GM18909 (cell line): ENCODE results near the gene SAMD10.

ENCODE experiments used
- ATAC-seq: cut with Tn5 transposase; IDR thresholded peaks from one replicate; pipeline ENCODE4 v1.9.1; 2021; ENCODE audit warnings: mild to moderate bottlenecking; ENCODE audit not compliant: unreplicated experiment, poor library complexity

Gene SAMD10

GRCh38 chr20:63957690-63958441 is 21.6 kb downstream of the SAMD10 start:
- ATAC-seq: no peak

DNA sequence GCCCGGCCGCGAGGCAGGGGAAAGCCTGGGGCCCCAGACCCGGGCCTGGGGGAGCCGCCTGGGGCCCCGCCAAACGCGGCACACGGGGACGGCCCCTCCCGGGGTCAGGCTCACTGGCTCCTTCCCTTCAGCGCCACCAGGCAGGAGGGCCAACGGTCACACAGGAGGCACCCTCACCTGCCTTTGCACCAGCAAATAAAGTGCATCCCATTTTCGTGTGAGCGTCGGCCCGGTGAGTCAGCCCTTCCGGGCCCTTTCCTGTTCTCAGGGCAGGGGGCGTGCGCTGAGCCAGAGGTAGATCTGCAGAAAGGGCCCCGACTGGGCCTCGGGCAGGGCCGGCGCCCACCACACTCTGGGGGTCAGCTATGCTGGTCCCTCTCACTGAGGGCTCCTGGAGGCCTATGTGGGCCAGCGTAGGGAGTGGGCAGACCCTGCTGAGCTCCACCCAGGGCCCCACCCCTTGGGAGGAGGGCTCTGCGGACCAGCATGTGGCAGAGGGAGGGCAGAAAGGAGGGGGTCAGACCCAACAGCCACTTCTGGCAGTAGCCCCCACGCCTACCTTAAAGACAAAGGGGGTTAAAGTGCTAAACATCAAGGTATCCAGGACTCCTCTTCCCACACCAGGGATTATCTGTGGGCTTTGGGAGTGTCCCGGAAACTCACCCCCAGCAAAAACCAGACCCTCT is 22.3 kb downstream of the SAMD10 start:
- ATAC-seq: peak; percentile 19

DNA sequence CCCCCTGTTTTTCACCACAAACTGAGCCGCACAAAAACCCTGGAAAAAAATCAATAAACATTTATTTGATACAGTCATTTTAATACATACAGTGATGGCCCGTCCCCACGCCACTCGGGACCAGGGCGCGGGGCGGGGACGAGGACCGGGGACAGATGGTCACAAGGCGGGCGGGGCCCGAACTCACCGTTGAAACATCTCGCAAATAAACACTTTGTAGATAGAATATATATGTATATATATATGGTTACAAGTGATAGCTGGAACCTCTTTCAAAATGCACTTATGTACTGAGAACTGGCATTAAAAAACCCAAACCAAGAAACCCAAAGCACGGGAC is 22.8 kb downstream of the SAMD10 start:
- no peak for ATAC-seq

DNA sequence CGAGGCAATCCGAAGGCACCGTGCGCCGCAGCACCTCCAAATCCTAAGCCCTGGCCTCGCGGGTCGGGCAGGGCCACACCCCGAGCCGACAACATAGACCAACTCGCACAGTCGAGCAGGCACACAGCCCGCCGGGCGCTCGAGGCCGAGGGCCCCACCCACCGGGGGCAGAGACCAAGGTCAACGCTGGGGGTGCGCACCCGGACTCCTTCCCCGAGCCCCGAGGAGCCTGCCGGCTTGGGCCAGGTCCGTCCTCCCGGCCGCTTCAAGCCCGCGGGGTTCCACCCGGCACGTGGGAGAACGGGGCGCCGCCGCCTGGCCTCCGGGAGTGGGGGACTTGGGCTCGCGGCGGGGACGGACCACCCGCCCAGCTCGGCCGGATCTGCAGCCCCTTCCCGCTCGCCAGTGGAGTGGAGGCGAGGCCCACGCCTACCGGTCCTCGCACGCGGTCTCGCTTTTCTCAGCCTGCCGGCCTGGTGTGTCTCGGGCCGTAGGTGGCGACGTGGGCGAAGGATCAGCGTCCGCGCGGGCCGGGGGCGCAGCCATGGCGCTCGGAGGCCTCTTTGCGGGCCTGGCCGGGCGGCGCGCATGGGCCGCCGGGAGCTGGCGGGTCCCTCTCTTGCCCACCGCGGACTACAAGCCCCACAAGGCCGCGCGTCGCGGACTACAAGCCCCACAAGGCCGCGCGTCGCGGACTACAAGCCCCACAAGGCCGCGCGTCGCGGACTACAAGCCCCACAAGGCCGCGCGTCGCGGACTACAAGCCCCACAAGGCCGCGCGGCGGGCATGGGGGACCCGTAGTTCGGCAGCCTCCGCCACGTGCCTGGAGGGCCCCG is 23.4 kb downstream of the SAMD10 start, which contains the start of gene UCKL1:
Gene UCKL1 (minus strand): TSS at position 590 of the 837 bp plus-strand sequence. CDS start 44 bp downstream, at position 546.
- peak; percentile 71 for ATAC-seq

GRCh38 chr20:63955281-63955826 is 24.1 kb downstream of the SAMD10 start:
- ATAC-seq: peak; percentile 12

DNA sequence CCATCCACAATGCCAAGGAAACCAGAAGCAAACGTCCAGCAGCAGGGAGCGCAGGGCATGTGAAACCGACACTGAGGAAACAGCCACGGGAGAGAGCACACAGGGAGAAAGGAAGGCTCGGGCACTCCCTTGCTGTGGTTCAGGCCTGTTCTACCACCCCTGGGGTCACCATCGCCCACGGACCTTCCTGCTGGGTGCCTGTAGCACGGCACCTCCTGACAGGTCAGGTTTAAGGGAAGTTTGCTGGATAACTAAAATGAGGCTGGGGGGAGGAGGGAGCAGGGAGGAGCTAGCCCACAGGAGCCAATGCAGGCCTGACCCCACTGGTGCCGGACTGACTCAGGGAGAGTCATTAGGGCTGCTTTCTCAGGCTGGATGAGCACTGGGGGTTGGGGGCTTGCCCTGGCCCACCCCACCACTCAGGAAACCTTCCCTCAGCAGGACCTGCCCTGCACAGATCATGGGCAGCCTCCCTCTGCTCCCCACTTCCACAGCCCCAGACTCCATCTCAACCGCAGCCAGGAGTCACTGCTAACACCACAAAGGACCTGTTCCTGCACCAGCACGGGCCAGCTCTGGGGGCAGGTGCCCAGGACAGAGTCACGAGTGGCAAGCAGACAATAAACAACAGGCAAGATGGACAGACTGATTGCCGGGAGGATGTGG is 25.5 kb downstream of the SAMD10 start:
- no peak for ATAC-seq

GRCh38 chr20:63952769-63953168 is 26.7 kb downstream of the SAMD10 start:
- ATAC-seq: no peak

DNA sequence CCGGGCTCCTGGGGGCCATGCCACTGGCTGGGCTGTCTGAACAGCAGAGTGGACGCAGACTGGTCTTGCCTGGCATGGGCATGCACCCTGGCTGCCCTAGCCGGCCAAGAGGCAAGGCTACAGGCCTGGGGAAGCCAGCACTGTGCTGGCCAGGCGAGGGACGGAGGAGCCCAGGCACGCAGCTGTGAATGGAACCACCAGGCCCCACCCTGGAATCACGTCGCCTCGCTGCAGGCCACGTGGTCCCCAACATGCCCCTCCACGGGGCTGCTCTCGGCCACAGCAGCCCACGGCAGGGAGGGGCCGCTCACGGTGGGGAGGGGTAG is 27.3 kb downstream of the SAMD10 start:
- ATAC-seq: no peak

DNA sequence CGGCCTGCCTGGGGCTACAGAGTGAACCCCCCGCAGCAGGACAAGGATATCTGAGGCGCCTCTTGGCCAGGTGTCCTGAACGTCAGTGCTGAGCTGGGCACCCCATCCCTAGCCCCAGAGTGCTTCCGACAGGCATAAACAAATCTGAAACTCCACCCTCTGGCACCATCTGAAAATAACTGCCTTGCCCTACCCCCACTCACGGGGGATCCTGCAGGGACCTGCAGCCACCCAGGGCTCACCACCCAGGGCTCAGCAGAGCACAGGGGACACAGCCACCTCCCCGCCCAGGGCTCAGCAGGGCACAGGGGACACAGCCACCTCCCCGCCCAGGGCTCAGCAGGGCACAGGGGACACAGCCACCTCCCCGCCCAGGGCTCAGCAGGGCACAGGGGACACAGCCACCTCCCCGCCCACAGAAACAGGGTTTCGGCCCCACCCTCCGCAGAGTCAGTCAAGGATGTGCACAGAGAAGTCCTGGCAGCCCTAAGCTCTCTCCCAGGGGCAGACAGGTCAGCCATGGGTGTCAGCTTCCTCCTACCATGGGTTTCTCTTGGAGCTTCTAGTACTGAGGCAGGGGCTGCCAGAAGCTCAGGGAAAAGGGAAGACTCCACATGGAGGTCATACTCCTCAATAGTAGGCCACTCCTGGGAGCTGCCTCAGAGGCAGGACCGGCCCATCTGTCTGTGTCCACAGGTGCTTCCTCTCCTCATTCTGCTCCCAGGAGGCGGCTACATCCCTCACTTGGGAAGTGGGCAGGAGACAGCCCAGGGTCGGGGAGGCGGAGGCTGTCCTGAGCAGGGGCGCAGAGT is 27.8 kb downstream of the SAMD10 start:
- ATAC-seq: no peak

DNA sequence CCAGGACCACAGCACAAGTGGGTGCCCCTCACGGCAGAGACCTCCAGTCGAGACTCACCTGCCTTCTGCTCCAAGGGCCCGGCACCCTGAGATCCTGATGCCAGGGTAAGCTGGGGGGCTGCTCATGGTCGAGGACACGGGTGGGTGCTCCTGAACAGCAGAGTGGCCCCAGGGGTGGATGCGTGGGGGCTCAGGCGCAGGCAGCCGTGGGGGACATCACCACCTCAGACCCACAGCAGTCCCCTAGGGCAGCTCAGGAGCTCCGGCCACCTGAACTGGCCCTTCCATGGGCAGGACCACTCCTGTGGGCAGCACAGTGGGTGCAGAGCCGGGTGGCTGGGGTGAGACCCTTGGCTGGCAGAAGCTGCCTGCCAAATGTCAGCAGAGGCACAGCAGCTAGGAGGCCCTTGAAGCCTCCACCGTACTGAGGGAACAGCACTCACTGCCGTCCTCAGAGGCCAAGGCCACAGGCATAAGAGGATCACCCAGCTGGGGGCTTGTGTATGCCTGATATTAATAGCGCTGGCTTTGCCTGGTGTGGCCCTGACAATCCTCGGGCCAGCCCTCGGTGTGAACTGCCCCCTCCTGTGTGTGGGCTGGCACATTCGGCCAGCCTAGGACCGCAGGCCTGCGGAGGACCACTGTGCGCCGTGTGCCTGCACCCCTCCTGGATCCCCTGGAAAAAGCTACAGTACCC is 28.6 kb downstream of the SAMD10 start:
- no peak for ATAC-seq

GRCh38 chr20:63947638-63948456 is 31.6 kb downstream of the SAMD10 start:
- no peak for ATAC-seq

- no peak for ATAC-seq
These were observed 32.3 kb downstream of the SAMD10 start for GRCh38 chr20:63946986-63947637.

DNA sequence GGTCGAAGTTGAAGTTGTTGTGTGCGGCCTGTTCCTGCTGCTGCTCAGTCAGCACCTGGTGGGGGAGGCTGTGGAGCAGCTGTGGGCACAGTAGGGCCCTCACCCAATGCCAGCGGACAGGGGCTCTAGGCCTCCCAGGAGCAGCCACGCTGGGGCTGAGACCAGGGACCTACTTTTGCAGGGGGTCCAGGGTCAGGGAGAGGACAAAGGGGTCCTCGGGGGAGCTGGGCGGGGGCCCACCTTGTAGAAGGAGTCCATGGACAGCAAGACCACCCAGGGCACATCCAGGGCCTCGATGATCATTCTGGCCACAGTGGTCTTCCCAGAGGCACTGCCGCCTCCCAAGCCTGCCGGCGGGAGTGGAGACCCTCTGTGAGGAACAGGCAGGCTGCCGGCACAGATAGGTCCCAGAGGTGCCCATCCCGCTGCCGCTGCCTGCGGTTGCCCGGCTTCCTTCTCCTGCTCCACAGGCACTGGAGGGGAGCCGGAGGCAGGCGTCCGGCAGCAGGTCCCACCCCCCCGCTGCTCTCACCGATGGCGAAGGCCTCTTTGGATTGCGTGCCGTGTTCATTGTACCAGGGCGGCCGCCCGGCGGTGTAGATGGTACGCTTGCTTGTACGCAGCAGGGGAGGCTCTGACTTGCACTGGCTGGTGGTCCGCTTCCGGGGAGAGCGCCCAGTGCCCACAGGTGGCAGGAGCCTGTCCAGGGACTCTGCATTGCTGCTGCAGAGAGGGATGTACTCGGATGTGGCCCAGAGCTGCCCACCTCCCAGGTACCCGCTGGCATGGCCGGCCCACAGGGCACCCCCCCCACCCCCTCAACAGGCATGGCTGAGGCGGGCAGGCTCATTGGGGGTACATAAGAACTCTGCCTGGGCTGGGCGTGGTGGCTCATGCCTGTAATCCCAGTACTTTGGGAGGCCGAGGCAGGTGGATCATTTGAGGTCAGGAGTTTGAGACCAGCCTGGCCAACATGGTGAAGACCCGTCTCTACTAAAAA is 33.2 kb downstream of the SAMD10 start:
- no peak for ATAC-seq

DNA sequence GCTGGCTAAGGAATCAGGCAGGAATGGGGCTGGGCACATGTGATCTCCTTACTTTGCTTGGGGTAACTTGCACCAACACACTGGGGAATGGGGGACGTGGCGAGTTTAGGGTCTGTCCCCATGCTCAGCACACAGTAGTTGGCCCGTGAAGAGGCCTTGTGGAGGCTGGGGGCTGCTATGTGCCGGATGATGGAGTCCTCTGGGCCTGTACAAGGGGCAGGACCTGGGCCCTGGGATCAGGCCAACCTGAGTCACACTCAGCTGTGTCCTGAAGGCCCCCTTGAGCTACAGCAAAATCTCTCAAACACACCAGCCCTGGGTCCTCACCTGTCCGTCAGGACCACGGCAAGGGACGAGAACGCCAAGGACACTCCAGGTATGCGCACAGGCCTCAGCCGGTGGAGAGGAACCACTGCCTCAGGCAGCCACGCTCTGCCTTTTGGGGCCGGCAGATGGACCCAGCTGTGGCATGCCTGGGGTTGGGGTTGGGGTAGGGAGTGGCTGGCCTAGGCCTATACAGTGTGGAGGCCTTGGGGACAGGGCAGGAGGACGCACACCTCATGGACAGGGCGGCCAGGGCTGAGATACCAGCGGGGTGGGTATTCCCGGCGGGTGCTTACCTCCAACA is 34.3 kb downstream of the SAMD10 start:
- ATAC-seq: no peak

DNA sequence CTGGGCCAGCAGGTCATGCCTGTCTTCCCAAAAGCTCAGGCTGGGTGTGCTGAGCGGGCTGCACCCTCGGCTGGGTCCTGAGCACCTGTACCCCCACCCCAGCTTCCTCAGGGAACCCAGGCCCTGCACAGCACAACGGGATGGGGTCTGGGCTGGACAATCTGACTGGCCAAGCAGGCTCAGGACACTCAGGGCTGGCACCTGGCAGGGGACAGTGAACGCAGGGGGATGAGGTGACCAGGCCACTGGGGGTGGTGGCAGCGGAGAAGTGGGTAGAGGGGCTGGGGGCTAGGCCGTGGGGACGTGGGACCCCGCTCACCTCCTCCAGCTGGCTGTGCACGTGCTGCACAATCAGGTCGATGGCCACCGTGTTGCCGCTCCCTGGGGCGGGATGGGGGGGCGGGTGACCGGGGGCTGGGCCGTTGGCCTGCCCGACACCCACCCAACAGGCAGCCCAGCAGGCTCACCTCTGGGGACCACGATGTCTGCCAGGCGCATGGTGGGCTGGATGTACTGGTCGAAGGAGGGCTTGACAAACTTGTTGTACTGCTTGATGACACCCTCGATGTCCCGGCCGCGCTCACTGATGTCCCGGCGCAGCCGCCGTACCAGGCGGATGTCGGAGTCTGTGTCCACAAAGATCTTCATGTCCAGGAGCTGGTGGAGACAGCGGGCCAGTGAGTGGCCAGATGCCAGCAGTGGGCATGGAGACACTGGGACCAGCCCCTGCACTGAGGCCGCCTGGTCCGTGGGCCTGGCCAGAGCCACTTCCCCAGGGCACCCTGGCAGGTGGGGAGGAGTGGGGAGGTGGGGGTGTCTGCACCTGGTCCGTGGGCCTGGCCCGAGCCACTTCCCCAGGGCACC is 35.1 kb downstream of the SAMD10 start:
- no peak for ATAC-seq
